HCT116 (cell line): ENCODE results near the gene GIPR. TPM values are rescaled to one million over a fixed set of nuclear protein-coding genes. Genes with fewer than 3 reads are reported as not detected.

Source experiments
- ATAC-seq: fragments of 200-7000 bp; cut with Tn5 transposase; 2 replicates; pipeline ENCODE4 v1.9.1; 2020; ENCODE audit warnings: mild to moderate bottlenecking, moderate library complexity
- BruUV-seq: library from RNA; stranded (reverse); fragments of 400-500 nt; replicated peaks from 2 replicates; lab custom pipeline; 2021; lab: Mats Ljungman, UMichigan
- CTCF ChIA-PET: fragments of 300-600 bp; sonication (Branson Sonifier 250); formaldehyde crosslinking; loops from one replicate; lab custom pipeline; 2021; ENCODE audit warnings: antibody characterized with exemption; lab: Charles Lee
- POLR2A ChIA-PET: fragments of 300-600, 350-600 bp; sonication (Branson Sonifier 250); formaldehyde crosslinking; loops from one replicate; lab custom pipeline; 2021; ENCODE audit warnings: antibody characterized with exemption; lab: Charles Lee
- RAD21 ChIA-PET, 2 experiments: fragments of 300-600 bp; sonication (Branson Sonifier 250); formaldehyde crosslinking; loops; one replicate each; lab custom pipeline; 2023; ENCODE audit warnings: low total read pairs in 2 of 2; ENCODE audit not compliant: uncharacterized antibody in 2 of 2, unreplicated experiment in 2 of 2, low non-redundant PET in 1 of 2; lab: Charles Lee
- DNase-seq: peaks from one replicate; pipeline ENCODE4 v3.0.0-alpha.2; 2010; ENCODE audit warnings: low read depth, low spot score
- H2AFZ ChIP-seq: fragments of 200-600 bp; shearing (Covaris generic), sonication (generic); 2 replicates; pipeline ENCODE4 v1.6.1; 2017; ENCODE audit warnings: low read depth, mixed run types, mixed read lengths, antibody characterized with exemption, low read length; ENCODE audit not compliant: poor library complexity, severe bottlenecking
- H3K27ac ChIP-seq: 2 replicates; pipeline ENCODE4 v1.5.1; 2012; ENCODE audit warnings: low read depth, low read length
- H3K27me3 ChIP-seq: fragments of 200-600 bp; sonication (generic); 2 replicates; pipeline ENCODE4 v1.6.1; 2016; ENCODE audit warnings: mixed run types, low read length, mixed read lengths; ENCODE audit not compliant: insufficient read depth
- H3K36me3 ChIP-seq, 2 experiments: fragments of 200-500 bp in 1 of 2; fragments of 200-600 bp in 1 of 2; sonication (Bioruptor generic) in 1 of 2; sonication (generic) in 1 of 2; 2 replicates each; pipeline versions ENCODE4 v1.5.1 to v1.6.1; 2014 to 2016; ENCODE audit warnings: low read length in 2 of 2, inconsistent platforms in 1 of 2, mixed read lengths in 1 of 2, mixed run types in 1 of 2; ENCODE audit not compliant: insufficient read depth in 2 of 2, control insufficient read depth in 1 of 2
- H3K4me1 ChIP-seq, 2 experiments: fragments of 200-600 bp in 1 of 2; sonication (generic) in 1 of 2; 2 replicates each; pipeline versions ENCODE4 v1.5.1 to v1.6.1; 2012 to 2017; ENCODE audit warnings: low read length in 2 of 2, inconsistent platforms in 1 of 2, mild to moderate bottlenecking in 1 of 2, mixed read lengths in 1 of 2, mixed run types in 1 of 2, moderate library complexity in 1 of 2; ENCODE audit not compliant: insufficient read depth in 2 of 2, control insufficient read depth in 1 of 2
- H3K4me2 ChIP-seq: fragments of 200-600 bp; sonication (generic); 2 replicates; pipeline ENCODE4 v1.6.1; 2017; ENCODE audit warnings: mixed run types, low read length, mixed read lengths
- H3K4me3 ChIP-seq, 2 experiments: fragments of 200-600 bp in 1 of 2; sonication (generic) in 1 of 2; replicated peaks in 1 of 2; 2 replicates each; pipeline ENCODE4 v1.5.1; 2011 to 2016; ENCODE audit warnings: low read length in 2 of 2, control low read depth in 1 of 2, low read depth in 1 of 2, mild to moderate bottlenecking in 1 of 2, mixed read lengths in 1 of 2, mixed run types in 1 of 2
- H3K79me2 ChIP-seq: fragments of 200-600 bp; sonication (generic); 2 replicates; pipeline ENCODE4 v1.6.1; 2017; ENCODE audit warnings: mild to moderate bottlenecking, mixed run types, low read length, moderate library complexity, mixed read lengths; ENCODE audit not compliant: insufficient read depth
- H3K9ac ChIP-seq: fragments of 200-600 bp; sonication (generic); 2 replicates; pipeline ENCODE4 v1.6.1; 2016; ENCODE audit warnings: low read length, mixed read lengths
- H3K9me2 ChIP-seq: fragments of 200-600 bp; sonication (generic), shearing (Covaris generic); 2 replicates; pipeline ENCODE4 v1.6.1; 2017; ENCODE audit warnings: mixed run types, mild to moderate bottlenecking, moderate library complexity; ENCODE audit not compliant: insufficient read depth
- H3K9me3 ChIP-seq, 2 experiments: fragments of 200-500 bp in 1 of 2; fragments of 200-600 bp in 1 of 2; sonication (Bioruptor generic) in 1 of 2; sonication (generic) in 1 of 2; 2 replicates each; pipeline ENCODE4 v1.6.1; 2014 to 2017; ENCODE audit warnings: low read length in 2 of 2, mixed read lengths in 2 of 2, inconsistent platforms in 1 of 2, low read depth in 1 of 2, mild to moderate bottlenecking in 1 of 2, mixed run types in 1 of 2, moderate library complexity in 1 of 2; ENCODE audit not compliant: control insufficient read depth in 1 of 2, insufficient read depth in 1 of 2
- H4K20me1 ChIP-seq: fragments of 200-600 bp; sonication (generic), shearing (Covaris generic); 2 replicates; pipeline ENCODE4 v1.6.1; 2017; ENCODE audit warnings: mixed run types, mild to moderate bottlenecking, moderate library complexity; ENCODE audit not compliant: insufficient read depth
- ATF3 ChIP-seq: IDR thresholded peaks from 2 replicates; pipeline ENCODE4 v1.6.1; 2012
- CEBPB ChIP-seq: IDR thresholded peaks from 2 replicates; pipeline ENCODE4 v1.6.1; 2012; ENCODE audit warnings: low read depth
- EGR1 ChIP-seq: IDR thresholded peaks from 2 replicates; pipeline ENCODE4 v1.6.1; 2012; ENCODE audit warnings: low read depth
- ELF1 ChIP-seq: IDR thresholded peaks from 2 replicates; pipeline ENCODE4 v1.6.1; 2012; ENCODE audit warnings: low read depth, borderline replicate concordance
- EZH2phosphoT487 ChIP-seq: fragments of 200-600 bp; IDR thresholded peaks from 2 replicates; pipeline ENCODE4 v1.6.1; 2018; ENCODE audit warnings: antibody characterized with exemption, borderline replicate concordance
- JUND ChIP-seq: IDR thresholded peaks from 2 replicates; pipeline ENCODE4 v1.6.1; 2012
- POLR2AphosphoS5 ChIP-seq: IDR thresholded peaks from 2 replicates; pipeline ENCODE4 v1.6.1; 2011; ENCODE audit warnings: mild to moderate bottlenecking, low read depth, low read length, moderate library complexity
- REST ChIP-seq: IDR thresholded peaks from 2 replicates; pipeline ENCODE4 v1.6.1; 2012; ENCODE audit warnings: low read depth
- SIN3A ChIP-seq: IDR thresholded peaks from 2 replicates; pipeline ENCODE4 v1.6.1; 2012; ENCODE audit warnings: low read depth
- ZFX ChIP-seq: fragments of 450-650 bp; IDR thresholded peaks from 2 replicates; pipeline ENCODE4 v1.6.1; 2017
- ZNF274 ChIP-seq: fragments of 200-500 bp; sonication (Bioruptor generic); IDR thresholded peaks from 2 replicates; pipeline ENCODE4 v1.6.1; 2014; ENCODE audit warnings: mild to moderate bottlenecking, low read depth, low read length, inconsistent platforms
- intact Hi-C: fragments of 100-400 bp; cut with micrococcal nuclease; formaldehyde crosslinking; loops from 2 replicates; pipeline ENCODE4 v1.10.0; 2022
- total RNA-seq: library from RNA; stranded (reverse); gene quantifications from one replicate; pipeline ENCODE4 v1.2.1, GENCODE V29; 2021; ENCODE audit not compliant: unreplicated experiment

The GIPR gene
- total RNA-seq, 1 experiment from 2014 or later = 14.1 TPM

GRCh38 chr19:45659096-45659729 is 8.8 kb upstream of the GIPR start:
- no peak overlapping the region for H3K4me3 ChIP-seq
- no peak overlapping the region for H3K4me2 ChIP-seq
- H3K9ac ChIP-seq = no peak overlapping the region
- TF ChIP-seq ZFX (no peak), JUND (no peak), EZH2phosphoT487 (no peak), SIN3A (no peak)
- ChIA-PET RAD21 (no interaction called here), CTCF (no interaction called here), POLR2A (no interaction called here)
- no peaks in the 10 kb centered on the region for H3K9me2 ChIP-seq
- no peaks in the 10 kb centered on the region for H3K36me3 ChIP-seq
- no peak overlapping the region for H2AFZ ChIP-seq
- ATAC-seq (no peak), DNase-seq (no peak)
- H3K9me3 ChIP-seq = no peaks in the 10 kb centered on the region
- no peaks in the 10 kb centered on the region for H3K4me1 ChIP-seq
- H3K27me3 ChIP-seq = no peaks in the 10 kb centered on the region
- no peaks in the 10 kb centered on the region for H4K20me1 ChIP-seq
- BruUV-seq = no TSS peak
- intact Hi-C loops = no loop called here
- no peaks in the 10 kb centered on the region for H3K79me2 ChIP-seq
- no peak overlapping the region for H3K27ac ChIP-seq

- H3K4me2 ChIP-seq = no peak overlapping the region
- no peaks in the 10 kb centered on the region for H3K79me2 ChIP-seq
- H3K4me3 ChIP-seq = no peak overlapping the region
- no peak overlapping the region for H3K9ac ChIP-seq
- H3K4me1 ChIP-seq = no peaks in the 10 kb centered on the region
- H3K9me3 ChIP-seq = no peaks in the 10 kb centered on the region
- DNase-seq = no peak
- CTCF ChIA-PET = no interaction called here
- no peaks in the 10 kb centered on the region for H3K9me2 ChIP-seq
- POLR2A ChIA-PET = interaction anchor here (1.4 kb wide), 1 partner anchor 10 kb away, joined by 5 read pairs; no protein-coding TSS in a partner anchor
- ATAC-seq = no peak
- H3K36me3 ChIP-seq = no peaks in the 10 kb centered on the region
- no peaks in the 10 kb centered on the region for H4K20me1 ChIP-seq
- RAD21 ChIA-PET = no interaction called here
- H2AFZ ChIP-seq = no peak overlapping the region
- intact Hi-C loops = no loop called here
- TF ChIP-seq REST (no peak), ZNF274 (no peak), CEBPB (no peak), POLR2AphosphoS5 (no peak), EGR1 (no peak), ELF1 (no peak), ATF3 (no peak), EZH2phosphoT487 (no peak)
- no peaks in the 10 kb centered on the region for H3K27me3 ChIP-seq
- no TSS peak for BruUV-seq
- H3K27ac ChIP-seq = no peak overlapping the region
These were observed 7.4 kb upstream of the GIPR start for GRCh38 chr19:45660636-45661035.
